NCI-H128 (cell line): Measurements from ENCODE around the gene SPEF2.

Experiments used
- DNase-seq: peaks from one replicate; lab custom pipeline; 2025; ENCODE audit not compliant: unreplicated experiment; lab: John Stamatoyannopoulos, UW

The SPEF2 gene

DNA sequence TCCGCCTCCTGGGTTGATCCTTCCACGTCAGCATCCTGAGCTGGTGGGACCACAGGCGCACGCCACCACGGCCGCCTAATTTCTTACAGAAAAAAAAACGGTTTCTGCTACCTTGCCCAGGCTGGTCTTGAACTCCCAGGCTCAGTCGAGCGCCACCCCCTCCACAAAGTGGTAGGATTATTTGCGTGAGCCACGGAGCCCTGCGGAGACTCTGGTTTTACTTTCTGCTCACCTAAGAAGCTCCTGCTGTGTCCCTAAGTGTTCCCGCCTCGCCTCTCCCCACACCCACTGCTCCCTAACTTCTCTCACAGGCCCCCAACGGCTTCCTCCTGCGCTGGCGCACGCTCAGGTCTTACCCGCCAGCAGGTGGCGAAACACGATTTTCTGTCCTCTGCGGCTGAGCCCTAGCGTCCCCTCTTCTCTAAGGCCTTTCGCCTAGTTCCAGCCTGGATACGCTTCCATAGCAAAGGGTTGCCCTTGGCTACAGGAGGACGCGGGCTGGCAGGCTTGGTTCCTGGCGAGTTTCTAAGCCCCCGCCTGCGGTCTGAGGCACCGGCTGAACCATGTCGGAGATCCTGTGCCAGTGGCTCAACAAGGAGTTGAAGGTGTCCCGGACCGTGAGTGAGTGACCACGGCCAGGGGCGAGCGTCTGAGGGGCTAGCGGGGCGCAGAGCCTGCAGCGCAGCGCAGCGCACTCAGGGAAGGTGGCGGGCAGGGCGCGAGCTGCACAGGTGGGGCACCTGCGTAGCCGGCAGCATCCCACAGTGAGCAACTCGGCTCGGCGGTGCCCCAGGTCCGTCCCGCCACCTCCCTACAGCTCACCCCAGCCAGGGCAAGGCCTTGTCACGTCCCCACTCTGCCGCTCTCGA, at the start of gene SPEF2:
Gene SPEF2, plus strand, starts transcription at position 429 of the 869 bp plus-strand sequence. Its CDS starts 135 bp downstream, at position 564.
- DNase-seq = no peak

DNA sequence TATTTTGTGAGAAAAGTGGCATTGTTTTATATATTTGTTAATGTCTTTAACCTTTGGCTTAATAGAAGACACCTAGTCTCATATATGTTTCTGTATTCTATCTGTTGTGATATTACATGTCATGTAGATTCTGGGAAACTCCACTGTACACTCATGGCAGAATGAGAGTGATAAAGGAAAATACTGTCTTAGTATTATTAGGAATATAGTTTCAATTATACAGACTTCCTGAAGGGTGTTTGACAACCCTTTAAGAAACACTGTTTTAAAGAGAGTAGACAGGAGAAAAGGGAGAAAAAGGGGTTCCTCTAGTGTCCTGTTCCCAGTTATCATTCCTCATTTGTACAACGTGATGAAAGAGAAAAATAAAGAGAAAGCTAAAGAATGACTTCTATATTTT, 42.1 kb upstream of the SPEF2 start:
- no peak for DNase-seq

DNA sequence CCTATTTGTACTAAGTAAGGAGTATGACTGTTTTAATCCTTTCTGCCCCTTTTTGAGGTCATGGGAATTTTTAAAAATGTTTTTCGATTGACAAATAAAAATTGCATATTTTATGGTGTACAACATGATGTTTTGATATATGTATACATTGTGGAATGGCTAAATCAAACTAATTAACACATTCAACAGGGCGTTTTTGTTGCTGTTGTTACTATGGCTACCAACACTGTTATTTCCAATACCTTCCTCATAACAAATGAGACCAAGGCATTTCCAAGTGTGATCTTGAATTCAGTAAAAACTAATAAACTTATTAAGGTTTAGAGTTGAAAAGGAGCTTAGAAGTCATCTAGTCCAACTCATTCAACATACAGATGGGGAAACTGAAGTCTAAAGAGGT, 30.2 kb upstream of the SPEF2 start:
- no peak for DNase-seq

- no peak for DNase-seq
These were observed 24.3 kb upstream of the SPEF2 start for GRCh38 chr5:35593338-35593737.

DNA sequence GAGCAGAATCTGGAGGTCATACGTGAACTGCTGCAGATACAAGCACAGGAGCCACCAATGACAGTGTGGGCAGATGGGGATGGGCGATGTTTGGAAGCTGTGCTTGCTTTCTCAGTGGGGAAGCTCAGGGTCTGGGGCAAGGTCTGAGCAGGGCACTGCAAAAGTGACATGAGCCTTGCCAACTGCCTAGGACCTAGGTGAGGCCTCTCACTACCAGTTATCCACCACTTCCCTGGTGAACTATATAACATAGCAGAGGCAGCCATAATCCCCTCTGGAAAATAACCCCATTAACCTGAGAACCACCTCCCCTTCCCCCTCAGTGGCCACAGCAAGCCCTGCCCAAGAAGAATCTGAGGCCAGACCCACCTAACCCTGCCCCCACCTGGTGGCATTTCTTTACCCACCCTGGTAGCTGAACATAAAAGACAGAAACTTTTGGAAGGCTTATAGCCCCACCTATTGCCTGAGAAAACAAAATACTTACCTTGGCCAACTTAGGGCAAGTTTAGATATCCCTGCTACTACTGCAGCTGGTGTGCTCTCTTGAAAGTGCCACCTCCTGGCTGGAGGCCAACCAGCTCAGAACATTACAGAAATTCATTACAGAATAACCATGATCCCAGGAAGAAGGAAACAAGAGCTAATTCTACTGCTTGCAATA, 18.8 kb upstream of the SPEF2 start:
- no peak for DNase-seq

DNA sequence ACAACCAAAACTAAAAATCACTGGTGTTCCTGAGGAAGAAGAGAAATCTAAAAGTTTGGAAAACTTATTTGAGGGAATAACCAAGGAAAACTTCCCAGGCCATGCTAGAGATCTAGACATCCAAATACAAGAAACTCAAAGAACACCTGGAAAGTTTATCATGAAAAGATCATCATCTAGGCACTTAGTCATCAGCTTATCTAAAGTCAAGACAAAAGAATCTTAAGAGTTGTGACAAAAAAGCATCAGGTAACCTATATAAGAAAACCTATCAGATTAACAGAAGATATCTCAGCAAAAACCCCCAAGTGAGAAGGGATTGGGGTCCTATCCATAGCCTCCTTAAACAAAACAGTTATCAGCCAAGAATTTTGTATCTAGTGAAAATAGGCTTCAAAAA, 17.1 kb upstream of the SPEF2 start:
- DNase-seq = no peak

GRCh38 chr5:35608881-35609779, 8.5 kb upstream of the SPEF2 start:
- no peak for DNase-seq

DNA sequence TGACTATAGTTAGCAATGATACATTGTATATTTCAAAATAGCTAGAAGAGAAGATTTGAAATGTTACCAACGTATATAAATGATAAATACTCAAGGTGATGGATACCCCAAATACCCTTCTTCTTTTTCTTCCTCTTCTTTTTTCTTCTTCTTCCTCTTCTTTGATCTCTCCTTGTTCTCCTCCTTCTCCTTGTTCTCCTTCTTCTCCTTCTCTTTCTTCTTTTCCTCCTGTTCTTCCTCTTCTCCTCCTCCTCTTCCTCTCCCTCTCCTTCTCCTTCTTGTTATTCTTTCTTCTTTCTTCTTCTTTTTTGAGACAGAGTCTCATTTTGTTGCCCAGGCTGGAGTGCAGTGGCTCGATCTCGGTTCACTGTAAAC, 616 bp upstream of the SPEF2 start:
- DNase-seq = no peak

GRCh38 chr5:35618304-35618636, 607 bp downstream of the SPEF2 start:
- no peak for DNase-seq

GRCh38 chr5:35618781-35619180, 1.1 kb downstream of the SPEF2 start:
- no peak for DNase-seq

DNA sequence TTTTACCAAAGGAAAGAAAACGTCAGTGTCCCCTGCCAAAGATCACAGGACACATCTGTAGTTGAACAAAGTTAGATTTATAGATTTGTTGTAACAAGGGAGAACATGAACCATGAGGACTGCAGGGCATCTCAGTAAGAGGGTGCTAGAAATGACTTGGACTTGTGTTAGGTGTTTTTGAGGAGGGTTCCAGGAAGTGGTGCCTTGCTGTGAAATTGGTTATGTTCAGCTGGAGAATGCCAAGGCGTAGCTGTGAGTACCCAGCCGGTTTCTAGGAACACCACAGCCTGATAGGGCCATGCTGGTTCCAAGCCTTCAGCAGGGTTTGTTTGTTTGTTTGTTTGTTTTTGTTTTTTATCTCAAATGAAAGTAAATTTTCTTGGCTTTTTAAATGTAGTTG, 5.3 kb downstream of the SPEF2 start:
- no peak for DNase-seq

DNA sequence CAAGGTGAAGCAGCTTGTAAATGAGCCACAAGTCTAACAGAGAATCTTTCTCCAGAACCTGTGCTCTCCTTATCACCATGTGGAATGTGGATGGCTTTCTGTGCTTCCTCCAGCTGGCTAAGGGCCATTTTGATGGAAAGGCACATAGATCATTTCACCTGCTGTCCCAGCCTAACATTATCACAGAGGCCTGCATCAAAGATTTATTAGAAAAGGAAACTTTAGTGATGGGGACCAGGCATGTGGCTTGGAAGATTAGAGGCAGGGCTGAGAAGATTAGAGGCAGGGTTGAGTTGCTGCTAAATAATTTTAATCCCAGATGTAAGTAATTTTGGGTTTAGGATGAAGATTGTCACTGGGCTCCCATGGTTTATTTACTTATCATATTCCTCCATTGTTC, 6.3 kb downstream of the SPEF2 start:
- no peak for DNase-seq

- no peak for DNase-seq
These were observed 8.4 kb downstream of the SPEF2 start for GRCh38 chr5:35626108-35626507.

DNA sequence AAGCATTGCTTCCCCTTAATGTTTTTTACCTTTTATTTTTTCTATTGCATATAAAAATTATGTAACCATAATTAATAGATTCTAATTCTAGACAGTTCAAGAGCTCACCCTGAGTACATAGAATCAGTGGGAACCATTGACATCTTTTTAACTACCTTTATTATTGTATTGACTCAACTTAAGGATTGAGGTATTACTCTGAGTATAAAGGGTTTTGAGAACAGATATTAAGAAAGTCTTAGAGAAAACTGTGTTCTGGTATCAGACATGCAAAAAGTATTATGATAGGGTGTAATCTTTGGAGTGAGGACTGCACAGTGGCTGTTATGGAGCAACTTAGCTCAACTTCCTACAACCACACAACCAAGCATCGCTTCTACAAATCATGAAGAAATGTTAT, 8.9 kb downstream of the SPEF2 start:
- DNase-seq = no peak

DNA sequence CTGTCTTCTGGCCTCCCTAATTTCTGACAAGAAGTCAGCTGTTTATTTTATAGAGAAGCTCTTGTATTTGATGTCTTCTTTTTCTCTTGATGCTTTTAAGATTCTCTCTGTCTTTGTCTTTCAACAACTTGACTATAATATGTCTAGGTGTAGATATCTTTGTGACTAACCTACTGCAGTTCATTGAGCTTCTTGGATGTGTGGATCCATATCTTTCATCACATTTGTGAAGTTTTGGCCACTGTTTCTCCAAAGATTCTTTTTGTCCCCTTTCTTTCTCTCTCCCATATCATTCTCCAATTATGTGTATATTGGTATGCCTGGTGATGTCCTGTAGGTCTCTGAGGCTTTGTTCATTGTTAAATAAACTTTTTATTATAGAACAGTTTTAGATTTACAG, 16.7 kb downstream of the SPEF2 start:
- no peak for DNase-seq

DNA sequence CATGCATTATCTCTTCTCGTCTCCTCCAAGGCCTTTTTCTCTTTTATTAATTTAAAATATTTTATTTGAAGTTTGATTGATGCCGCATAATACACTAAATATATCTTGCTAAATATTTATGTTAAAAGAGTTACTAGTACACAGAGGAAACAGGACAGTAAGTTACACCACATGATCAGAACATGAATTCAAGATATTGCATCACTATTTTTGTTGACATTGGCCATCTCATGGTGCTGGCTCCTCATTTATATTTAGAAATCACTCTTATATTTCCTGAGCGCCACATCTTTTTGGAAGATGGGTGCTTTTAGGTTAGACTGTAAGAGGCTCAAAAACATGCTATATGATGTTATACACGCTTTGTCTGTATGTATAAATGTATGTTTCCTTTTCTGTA, 23.0 kb downstream of the SPEF2 start:
- no peak for DNase-seq

- DNase-seq = no peak
These were observed 26.9 kb downstream of the SPEF2 start for GRCh38 chr5:35644543-35644942.

DNA sequence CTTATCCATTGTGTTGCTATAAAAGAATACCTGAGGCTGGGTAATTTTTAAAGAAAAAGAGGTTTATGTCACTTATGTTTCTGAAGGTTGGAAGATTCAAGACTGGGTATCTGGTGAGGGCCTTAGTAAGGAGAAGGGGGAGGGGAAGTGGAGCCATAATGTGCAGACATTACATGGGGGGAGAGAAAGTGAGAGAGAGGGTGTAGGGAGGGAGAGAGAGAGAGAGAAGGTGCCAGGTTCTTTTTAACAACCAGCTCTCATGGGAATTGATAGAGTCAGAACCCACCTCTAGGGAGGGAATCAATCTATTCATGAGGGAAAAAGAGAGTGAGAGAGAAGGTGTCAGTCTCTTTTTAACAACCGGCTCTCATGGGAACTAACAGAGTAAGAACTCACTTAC, 29.5 kb downstream of the SPEF2 start:
- DNase-seq = no peak

DNA sequence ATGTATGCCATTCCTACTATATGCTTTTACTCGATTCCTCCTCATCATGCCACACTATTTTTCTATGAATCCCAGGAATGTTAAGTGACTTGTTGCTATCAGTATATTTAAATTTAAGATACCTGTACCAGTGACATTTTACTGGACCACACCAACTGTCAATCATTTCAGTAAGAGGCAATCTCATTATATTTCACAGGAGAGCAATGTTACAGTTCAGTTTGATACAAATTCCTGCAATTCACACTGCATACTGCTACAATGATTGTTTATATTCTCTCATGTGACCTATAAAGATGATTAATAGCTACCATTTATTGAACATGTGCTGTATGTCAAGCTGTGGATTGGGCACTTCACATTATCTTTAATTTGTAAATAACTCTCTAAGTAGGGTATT, 30.0 kb downstream of the SPEF2 start:
- DNase-seq = no peak

GRCh38 chr5:35651002-35651756, 33.5 kb downstream of the SPEF2 start:
- DNase-seq = no peak

- DNase-seq = no peak
These were observed 39.1 kb downstream of the SPEF2 start for GRCh38 chr5:35656721-35657120.
